Upper lobe of left lung (tissue), 6 donors: ENCODE data around the gene CLASRP. TPM values are rescaled to one million over a fixed set of nuclear protein-coding genes. Genes with fewer than 3 reads are reported as not detected.

Experiments used
- ATAC-seq, 2 donors: fragments of 200-7000 bp; cut with Tn5 transposase; one replicate each; pipeline ENCODE4 v1.9.1; 2022; ENCODE audit warnings: mild to moderate bottlenecking in 2 of 2, moderate library complexity in 2 of 2; ENCODE audit not compliant: low FRiP score in 2 of 2
- DNase-seq, 2 donors: peaks; one replicate each; pipeline ENCODE4 v3.0.0-alpha.2; 2019 to 2020
- H3K27ac ChIP-seq, 4 donors: fragments of 200-600 bp; sonication (generic); one replicate each; pipeline ENCODE4 v1.5.1; 2016 to 2019
- H3K27me3 ChIP-seq, 4 donors: fragments of 200-600 bp; sonication (generic); one replicate each; pipeline ENCODE4 v1.5.1; 2017 to 2019
- H3K36me3 ChIP-seq, 4 donors: fragments of 200-600 bp; sonication (generic); one replicate each; pipeline ENCODE4 v1.5.1; 2016 to 2019
- H3K4me1 ChIP-seq, 4 donors: fragments of 200-600 bp; sonication (generic); one replicate each; pipeline ENCODE4 v1.5.1; 2018 to 2019
- H3K4me3 ChIP-seq, 4 donors: fragments of 200-600 bp; sonication (generic); one replicate each; pipeline ENCODE4 v1.5.1; 2017 to 2019; ENCODE audit warnings: mild to moderate bottlenecking in 2 of 4, moderate library complexity in 1 of 4
- H3K9me3 ChIP-seq, 4 donors: fragments of 200-600 bp; sonication (generic); one replicate each; pipeline ENCODE4 v1.5.1; 2018 to 2019
- CTCF ChIP-seq, 6 experiments: fragments of 450-650 bp in 4 of 6; fragments of 200-600 bp in 2 of 6; sonication (generic) in 2 of 6; IDR thresholded peaks; one replicate each; pipeline ENCODE4 v1.5.1; 2016 to 2019; ENCODE audit warnings: antibody characterized with exemption in 6 of 6
- EP300 ChIP-seq, 4 donors: sonication (generic); formaldehyde crosslinking; IDR thresholded peaks; one replicate each; pipeline ENCODE4 v1.5.1; 2017; ENCODE audit warnings: antibody characterized with exemption in 4 of 4, control low read depth in 2 of 4
- POLR2A ChIP-seq, 4 donors: fragments of 450-650 bp; IDR thresholded peaks; one replicate each; pipeline ENCODE4 v1.5.1; 2016 to 2017; ENCODE audit warnings: antibody characterized with exemption in 4 of 4, mild to moderate bottlenecking in 2 of 4
- POLR2AphosphoS5 ChIP-seq, 2 donors: sonication (generic); formaldehyde crosslinking; IDR thresholded peaks; one replicate each; pipeline ENCODE4 v1.5.1; 2017; ENCODE audit warnings: antibody characterized with exemption in 2 of 2
- WGBS, 2 donors: methylation state at CpG; one replicate each; pipeline ENCODE4 v1.1.5; 2017 to 2018; 5-methylcytosine and 5-hydroxymethylcytosine counted together
- total RNA-seq, 6 donors: library from RNA; depleted of rRNA in 4 of 6; stranded (reverse); fragments of >200 nt in 4 of 6; gene quantifications; one replicate each; pipeline versions ENCODE4 v1.1.0 to v1.2.1, GENCODE V29; 2016 to 2021
- donor health status: DM: no; HTN: no; CAD: no; lungs with moderate emphysema.
- donor health status: DM: no; HTN: yes; CAD: no; lungs with severe emphysema.

CLASRP gene
- total RNA-seq, 6 donors from 2014 or later, result 38.0 to 295 (median 71.6) TPM

- Histone ChIP-seq H3K4me3 (no peak overlapping the region), H3K27ac (peak overlapping the region in 1 of 4 donors; percentile 29), H3K9me3 (no peaks in the 10 kb centered on the region), H3K36me3 (peaks cover 11 to 53% (median 39%) of the 10 kb centered on the region in 4 donors), H3K27me3 (no peaks in the 10 kb centered on the region), H3K4me1 (peaks cover 13 to 34% (median 16%) of the 10 kb centered on the region in 4 donors)
- TF ChIP-seq EP300 (IDR thresholded peaks at IDR 0.05) (no peak), CTCF (IDR thresholded peaks at IDR 0.05) (no peak), POLR2AphosphoS5 (IDR thresholded peaks at IDR 0.05) (no peak), POLR2A (IDR thresholded peaks at IDR 0.05) (no peak)
- ATAC-seq (no peak), DNase-seq (no peak)
- 85 to 91% methylated on average over 4 to 8 of the region's 8 CpGs for WGBS, 2 donors
These were observed 10.4 kb downstream of the CLASRP start for GRCh38 chr19:45049073-45049736.

GRCh38 chr19:45050036-45050435 is 11.2 kb downstream of the CLASRP start:
- Histone ChIP-seq H3K4me1 (peaks cover 13 to 31% (median 16%) of the 10 kb centered on the region in 4 donors), H3K27me3 (no peaks in the 10 kb centered on the region), H3K36me3 (peaks cover 9 to 53% (median 40%) of the 10 kb centered on the region in 4 donors), H3K9me3 (no peaks in the 10 kb centered on the region), H3K27ac (no peak overlapping the region), H3K4me3 (no peak overlapping the region)
- TF ChIP-seq POLR2A (IDR thresholded peaks at IDR 0.05), result no peak
- no peak for TF ChIP-seq EP300 (IDR thresholded peaks at IDR 0.05)
- no peak for TF ChIP-seq POLR2AphosphoS5 (IDR thresholded peaks at IDR 0.05)
- no peak for TF ChIP-seq CTCF (IDR thresholded peaks at IDR 0.05)
- ATAC-seq (no peak), DNase-seq (no peak)
- 86 to 91% methylated on average over 6 of the region's 6 CpGs for WGBS, 2 donors

GRCh38 chr19:45051929-45052579 is 13.2 kb downstream of the CLASRP start:
- H3K27me3 ChIP-seq, result no peaks in the 10 kb centered on the region
- H3K4me3 ChIP-seq, result no peak overlapping the region
- peak in 1 of 2 donors; percentile 28 for ATAC-seq
- DNase-seq, result no peak
- no peaks in the 10 kb centered on the region for H3K9me3 ChIP-seq
- H3K27ac ChIP-seq, result no peak overlapping the region
- 71 to 72% methylated on average over 9 of the region's 9 CpGs for WGBS, 2 donors
- H3K4me1 ChIP-seq, result peaks cover 0 to 11% (median 0%) of the 10 kb centered on the region in 4 donors
- TF ChIP-seq POLR2A (IDR thresholded peaks at IDR 0.05) (no peak), CTCF (IDR thresholded peaks at IDR 0.05) (no peak), POLR2AphosphoS5 (IDR thresholded peaks at IDR 0.05) (no peak), EP300 (IDR thresholded peaks at IDR 0.05) (no peak)
- peaks cover 22 to 59% (median 50%) of the 10 kb centered on the region in 4 donors for H3K36me3 ChIP-seq

- no peaks in the 10 kb centered on the region for H3K27me3 ChIP-seq
- TF ChIP-seq POLR2A (IDR thresholded peaks at IDR 0.05) (no peak), EP300 (IDR thresholded peaks at IDR 0.05) (no peak), CTCF (IDR thresholded peaks at IDR 0.05) (no peak), POLR2AphosphoS5 (IDR thresholded peaks at IDR 0.05) (no peak)
- 84 to 90% methylated on average over 6 to 8 of the region's 8 CpGs for WGBS, 2 donors
- ATAC-seq (no peak), DNase-seq (no peak)
- no peaks in the 10 kb centered on the region for H3K9me3 ChIP-seq
- H3K4me1 ChIP-seq, result peaks cover 0 to 1% (median 0%) of the 10 kb centered on the region in 4 donors
- peaks cover 53 to 100% (median 95%) of the 10 kb centered on the region in 4 donors for H3K36me3 ChIP-seq
- no peak overlapping the region for H3K27ac ChIP-seq
- no peak overlapping the region for H3K4me3 ChIP-seq
These were observed 18.0 kb downstream of the CLASRP start for GRCh38 chr19:45056831-45057230.
